GM21360 (cell line): Measurements from ENCODE around the gene BMP7.
"Not testable (repeated sequence)": the region's sequence is repeated elsewhere in the genome, so short reads cannot be mapped to it uniquely, and the experiment has no call there.

ENCODE experiments used
- ATAC-seq: cut with Tn5 transposase; IDR thresholded peaks from one replicate; pipeline ENCODE4 v1.9.1; 2021; ENCODE audit warnings: mild to moderate bottlenecking, moderate library complexity; ENCODE audit not compliant: unreplicated experiment

The BMP7 gene

GRCh38 chr20:57268399-57269076 lies 2.1 kb upstream of the BMP7 start:
- ATAC-seq = no peak

GRCh38 chr20:57267158-57267821 lies 849 bp upstream of the BMP7 start:
- ATAC-seq = no peak

- ATAC-seq = no peak
Observed at GRCh38 chr20:57265997-57266290, 497 bp downstream of the BMP7 start.

GRCh38 chr20:57265336-57265996 lies 975 bp downstream of the BMP7 start:
- no peak for ATAC-seq

- ATAC-seq = not testable (repeated sequence)
Observed at GRCh38 chr20:57264908-57265335, 1.5 kb downstream of the BMP7 start.

GRCh38 chr20:57263801-57264792 lies 2.3 kb downstream of the BMP7 start:
- ATAC-seq = no peak

GRCh38 chr20:57262784-57263609 lies 3.4 kb downstream of the BMP7 start:
- no peak for ATAC-seq

GRCh38 chr20:57262301-57262700 lies 4.1 kb downstream of the BMP7 start:
- ATAC-seq = no peak

GRCh38 chr20:57261457-57262251 lies 4.8 kb downstream of the BMP7 start:
- ATAC-seq = no peak

- no peak for ATAC-seq
Observed at GRCh38 chr20:57260934-57261333, 5.5 kb downstream of the BMP7 start.

- ATAC-seq = no peak
Observed at GRCh38 chr20:57259938-57260921, 6.2 kb downstream of the BMP7 start.

GRCh38 chr20:57259121-57259937 lies 7.1 kb downstream of the BMP7 start:
- no peak for ATAC-seq

- ATAC-seq = no peak
Observed at GRCh38 chr20:57257701-57258453, 8.6 kb downstream of the BMP7 start.

GRCh38 chr20:57256908-57257307 lies 9.5 kb downstream of the BMP7 start:
- no peak for ATAC-seq

GRCh38 chr20:57256205-57256604 lies 10.2 kb downstream of the BMP7 start:
- no peak for ATAC-seq

GRCh38 chr20:57255183-57255582 lies 11.3 kb downstream of the BMP7 start:
- no peak for ATAC-seq
